Thyroid gland (tissue), 4 donors: ENCODE measurements around the gene COL26A1.

ENCODE experiments used
- POLR2A ChIP-seq, 2 donors: fragments of 450-650 bp; IDR thresholded peaks; one replicate each; pipeline ENCODE4 v1.6.1; 2017; ENCODE audit warnings: antibody characterized with exemption in 2 of 2, mild to moderate bottlenecking in 2 of 2, moderate library complexity in 1 of 2
- TF ChIP-seq, protein P1 (sequence below), 6 experiments: fragments of 200-600 bp in 3 of 6; fragments of 450-650 bp in 3 of 6; sonication (generic) in 3 of 6; IDR thresholded peaks; one replicate each; pipeline ENCODE4 v1.5.1; 2016 to 2019; ENCODE audit warnings: antibody characterized with exemption in 6 of 6, mild to moderate bottlenecking in 2 of 6, inconsistent platforms in 1 of 6, moderate library complexity in 1 of 6

DNA sequence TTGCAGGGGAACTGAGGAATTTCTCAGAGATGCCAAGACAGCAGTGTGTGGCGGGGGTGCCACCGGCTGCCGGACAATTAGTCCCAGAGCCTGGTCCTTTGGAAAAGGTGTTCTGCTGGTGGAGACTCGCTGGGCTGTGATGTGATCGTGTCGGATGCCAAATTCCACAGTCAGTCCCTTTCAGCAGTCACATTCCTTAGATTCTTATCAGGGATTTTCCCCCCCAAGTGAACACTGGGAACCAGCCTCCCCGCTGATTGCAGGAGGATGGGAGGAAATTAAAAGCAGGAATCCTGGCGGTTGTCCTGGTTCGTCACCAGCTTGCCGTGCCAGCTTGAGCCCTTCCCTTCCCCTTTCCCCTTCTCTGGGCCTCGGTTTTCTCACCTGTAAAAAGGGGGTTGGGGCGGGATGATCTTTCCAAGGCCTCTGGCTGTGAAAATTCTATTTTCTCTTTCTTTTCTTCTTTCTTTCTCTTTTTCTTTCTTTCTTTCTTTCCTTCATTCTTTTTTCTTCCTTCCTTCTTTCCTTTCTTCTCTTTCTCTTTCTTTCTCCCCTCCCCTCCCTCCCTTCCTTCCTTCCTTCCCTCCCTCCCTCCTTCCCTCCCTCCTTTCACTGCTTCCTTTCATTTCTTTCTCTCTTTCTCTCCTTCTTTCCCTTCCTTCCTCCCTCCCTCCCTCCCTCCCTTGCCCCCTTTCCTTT lies 39.6 kb downstream of the COL26A1 start:
- TF ChIP-seq, protein P1, sequence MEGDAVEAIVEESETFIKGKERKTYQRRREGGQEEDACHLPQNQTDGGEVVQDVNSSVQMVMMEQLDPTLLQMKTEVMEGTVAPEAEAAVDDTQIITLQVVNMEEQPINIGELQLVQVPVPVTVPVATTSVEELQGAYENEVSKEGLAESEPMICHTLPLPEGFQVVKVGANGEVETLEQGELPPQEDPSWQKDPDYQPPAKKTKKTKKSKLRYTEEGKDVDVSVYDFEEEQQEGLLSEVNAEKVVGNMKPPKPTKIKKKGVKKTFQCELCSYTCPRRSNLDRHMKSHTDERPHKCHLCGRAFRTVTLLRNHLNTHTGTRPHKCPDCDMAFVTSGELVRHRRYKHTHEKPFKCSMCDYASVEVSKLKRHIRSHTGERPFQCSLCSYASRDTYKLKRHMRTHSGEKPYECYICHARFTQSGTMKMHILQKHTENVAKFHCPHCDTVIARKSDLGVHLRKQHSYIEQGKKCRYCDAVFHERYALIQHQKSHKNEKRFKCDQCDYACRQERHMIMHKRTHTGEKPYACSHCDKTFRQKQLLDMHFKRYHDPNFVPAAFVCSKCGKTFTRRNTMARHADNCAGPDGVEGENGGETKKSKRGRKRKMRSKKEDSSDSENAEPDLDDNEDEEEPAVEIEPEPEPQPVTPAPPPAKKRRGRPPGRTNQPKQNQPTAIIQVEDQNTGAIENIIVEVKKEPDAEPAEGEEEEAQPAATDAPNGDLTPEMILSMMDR (IDR thresholded peaks at IDR 0.05), result no peak
- TF ChIP-seq POLR2A (IDR thresholded peaks at IDR 0.05), result no peak
